Measurements from ENCODE around the gene KRT3. TPM values are rescaled to one million over a fixed set of nuclear protein-coding genes. Genes with fewer than 3 reads are reported as not detected.

The KRT3 gene
- total RNA-seq, 1 donor from 2014 or later = not detected

DNA sequence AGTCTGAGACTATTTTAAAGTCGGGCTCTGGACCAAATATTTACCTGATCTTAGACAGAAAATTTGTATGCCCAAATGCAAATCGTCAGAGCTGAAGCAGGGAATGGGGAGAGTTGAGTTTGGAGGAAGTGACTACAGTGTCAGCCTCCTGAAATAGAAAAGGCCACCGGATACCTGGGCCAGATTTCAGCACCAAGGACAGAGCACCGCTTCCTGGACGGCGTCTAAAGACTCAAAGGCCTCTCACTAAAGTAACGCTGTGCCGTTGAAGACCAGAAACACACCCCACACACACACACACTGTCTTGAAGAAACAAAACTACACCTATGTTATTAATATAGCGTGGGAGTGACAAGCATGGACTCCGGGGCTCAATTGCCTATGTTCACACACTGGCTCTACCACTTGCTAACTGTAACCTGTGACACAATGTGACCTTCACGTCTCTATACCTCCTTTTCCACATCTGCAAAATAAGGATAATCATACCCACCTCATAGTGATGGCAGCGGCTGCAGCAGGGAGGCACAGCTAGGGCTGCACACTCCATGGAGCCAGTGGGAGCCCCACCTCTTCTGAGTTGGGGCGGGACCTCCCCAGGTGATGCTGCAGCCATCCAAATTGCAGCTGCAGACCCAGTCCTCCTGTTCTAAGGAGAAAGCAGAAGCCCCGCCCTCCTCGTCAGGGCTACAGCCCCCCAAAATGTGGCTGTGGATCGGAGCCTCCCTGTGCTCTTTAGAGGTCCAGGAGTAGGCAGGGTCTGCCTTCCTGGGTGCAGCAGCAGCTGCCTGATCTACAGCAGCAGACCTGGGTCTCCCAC, 54.3 kb downstream of the KRT3 start:
- DNase-seq (ENCODE audit: low spot score) (peak; percentile 58), ATAC-seq (peak; percentile 85)

DNA sequence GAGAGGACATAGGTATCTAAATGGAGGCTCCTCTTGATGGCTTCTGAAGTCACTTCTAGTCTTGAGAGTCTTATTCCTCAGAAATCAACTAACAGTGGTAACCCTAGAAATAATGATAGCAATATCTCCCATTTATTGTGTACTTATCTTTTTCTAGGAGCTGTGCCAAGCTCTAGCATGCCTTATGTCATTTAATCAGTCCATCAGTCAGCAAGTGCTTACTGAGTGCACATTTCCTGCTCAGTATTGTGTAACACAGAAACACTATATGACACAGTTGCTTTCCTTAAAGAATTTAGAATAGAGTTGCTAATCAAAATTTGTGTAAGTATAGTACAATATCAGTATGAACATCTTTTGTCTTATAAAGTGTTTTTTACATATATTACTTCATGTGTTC, 55.3 kb downstream of the KRT3 start:
- DNase-seq (ENCODE audit: low spot score) (no peak), ATAC-seq (no peak)

DNA sequence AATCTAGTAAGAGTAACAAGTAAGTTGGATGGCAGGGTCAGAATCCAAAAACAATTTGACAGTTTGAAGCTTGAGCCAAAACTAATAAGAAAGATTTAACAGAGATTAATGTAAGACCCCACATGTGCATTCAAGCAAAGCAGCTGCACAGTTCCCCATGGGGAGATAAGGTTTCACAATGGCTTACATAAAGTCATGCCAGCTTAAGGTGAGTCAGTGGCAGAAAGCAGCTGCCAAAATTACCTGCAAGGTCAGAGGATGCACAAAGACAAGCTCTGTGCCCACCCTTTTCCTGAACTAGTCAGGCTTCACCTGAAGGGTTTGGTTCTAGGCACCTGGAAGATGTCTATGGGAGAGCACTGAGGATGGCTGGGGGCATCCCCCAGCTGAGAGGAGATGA, 56.0 kb downstream of the KRT3 start:
- DNase-seq (ENCODE audit: low spot score) (no peak), ATAC-seq (no peak)

Other genes with a start within 250 kb of the KRT3 start
- gene KRT71, start 243.0 kb downstream of the KRT3 start, total RNA-seq = not detected
- gene KRT74, start 222.3 kb downstream of the KRT3 start, total RNA-seq = not detected
- gene KRT72, start 194.7 kb downstream of the KRT3 start, total RNA-seq = not detected
- not detected for gene KRT73, start 177.6 kb downstream of the KRT3 start, total RNA-seq
- not detected for gene KRT2, start 143.9 kb downstream of the KRT3 start, total RNA-seq
- gene KRT1, start 115.7 kb downstream of the KRT3 start, total RNA-seq = not detected
- gene KRT77, start 92.6 kb downstream of the KRT3 start, total RNA-seq = not detected
- gene KRT76, start 18.8 kb downstream of the KRT3 start, total RNA-seq = not detected
- gene KRT4, start 18.0 kb upstream of the KRT3 start, total RNA-seq = not detected
- not detected for gene KRT79, start 38.2 kb upstream of the KRT3 start, total RNA-seq
- gene KRT78, start 52.9 kb upstream of the KRT3 start, total RNA-seq = not detected
- 235 TPM for gene KRT8, start 109.0 kb upstream of the KRT3 start, total RNA-seq
- gene KRT18, start 153.0 kb upstream of the KRT3 start, total RNA-seq = 194 TPM
- gene EIF4B, start 210.3 kb upstream of the KRT3 start, total RNA-seq = 184 TPM

Measured in left lobe of liver (tissue), 2 donors.